Glutamatergic neuron (in vitro differentiated cells): ENCODE results near the gene WNK1. TPM values are rescaled to one million over a fixed set of nuclear protein-coding genes. Genes with fewer than 3 reads are reported as not detected.

Source experiments
- DNase-seq: peaks from one replicate; pipeline ENCODE4 v3.0.0; 2022
- H3K27ac Mint-ChIP-seq: one replicate; pipeline ENCODE4 v1.8.0; 2020; ENCODE audit warnings: mild to moderate bottlenecking, mixed read lengths, inconsistent platforms; ENCODE audit not compliant: unreplicated experiment
- H3K27me3 Mint-ChIP-seq: one replicate; pipeline ENCODE4 v1.8.0; 2020; ENCODE audit warnings: mild to moderate bottlenecking, moderate library complexity, mixed read lengths, inconsistent platforms; ENCODE audit not compliant: unreplicated experiment
- H3K36me3 Mint-ChIP-seq: one replicate; pipeline ENCODE4 v1.8.0; 2020; ENCODE audit warnings: mild to moderate bottlenecking, mixed read lengths, inconsistent platforms; ENCODE audit not compliant: unreplicated experiment
- H3K4me1 Mint-ChIP-seq: one replicate; pipeline ENCODE4 v1.8.0; 2020; ENCODE audit warnings: mild to moderate bottlenecking, low read depth, mixed read lengths, inconsistent platforms; ENCODE audit not compliant: unreplicated experiment
- H3K4me3 Mint-ChIP-seq: one replicate; pipeline ENCODE4 v1.8.0; 2020; ENCODE audit warnings: mild to moderate bottlenecking, mixed read lengths, inconsistent platforms; ENCODE audit not compliant: unreplicated experiment
- H3K9me3 Mint-ChIP-seq: one replicate; pipeline ENCODE4 v1.8.0; 2020; ENCODE audit warnings: mild to moderate bottlenecking, moderate library complexity, mixed read lengths, inconsistent platforms; ENCODE audit not compliant: unreplicated experiment
- total RNA-seq: library from RNA; stranded (reverse); fragmentation: NEBNext Ultra II Directional; extraction: Animal tissue kit (Norgen Biotek cat#: 25700); gene quantifications from one replicate; pipeline ENCODE4 v1.2.1, GENCODE V29; 2021; ENCODE audit not compliant: unreplicated experiment
- TF ChIP-seq, protein P1 (sequence below): fragments of 200-600 bp; sonication (generic); IDR thresholded peaks from one replicate; pipeline ENCODE4 v1.5.0; 2021; ENCODE audit not compliant: partially characterized antibody, unreplicated experiment

The WNK1 gene
- total RNA-seq, 1 donor from 2014 or later, result 182 TPM

DNA sequence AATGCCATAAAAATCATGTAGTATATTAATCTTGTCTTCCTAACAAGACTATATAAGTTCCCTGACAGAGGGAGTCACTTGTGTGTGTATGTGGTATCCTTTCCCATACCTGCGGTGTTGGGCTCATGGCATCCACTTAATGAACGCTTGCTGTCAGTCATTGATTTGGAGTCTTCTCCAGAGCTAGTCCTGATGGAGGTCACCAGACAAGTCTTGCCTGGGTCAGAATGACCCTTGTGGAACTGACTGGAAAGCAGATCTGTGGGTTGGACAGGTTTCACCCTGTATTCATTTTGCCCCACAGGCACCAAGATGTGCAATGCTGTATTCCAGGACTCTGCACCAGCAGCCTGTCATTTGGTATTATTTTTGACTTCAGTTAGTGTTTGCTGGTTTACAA lies 27.3 kb upstream of the WNK1 start:
- Mint-ChIP-seq H3K4me3 (no peak overlapping the region), H3K27me3 (peaks cover 4% of the 10 kb centered on the region), H3K9me3 (no peaks in the 10 kb centered on the region), H3K36me3 (no peaks in the 10 kb centered on the region), H3K27ac (no peak overlapping the region), H3K4me1 (peaks cover 1% of the 10 kb centered on the region)
- TF ChIP-seq, protein P1, sequence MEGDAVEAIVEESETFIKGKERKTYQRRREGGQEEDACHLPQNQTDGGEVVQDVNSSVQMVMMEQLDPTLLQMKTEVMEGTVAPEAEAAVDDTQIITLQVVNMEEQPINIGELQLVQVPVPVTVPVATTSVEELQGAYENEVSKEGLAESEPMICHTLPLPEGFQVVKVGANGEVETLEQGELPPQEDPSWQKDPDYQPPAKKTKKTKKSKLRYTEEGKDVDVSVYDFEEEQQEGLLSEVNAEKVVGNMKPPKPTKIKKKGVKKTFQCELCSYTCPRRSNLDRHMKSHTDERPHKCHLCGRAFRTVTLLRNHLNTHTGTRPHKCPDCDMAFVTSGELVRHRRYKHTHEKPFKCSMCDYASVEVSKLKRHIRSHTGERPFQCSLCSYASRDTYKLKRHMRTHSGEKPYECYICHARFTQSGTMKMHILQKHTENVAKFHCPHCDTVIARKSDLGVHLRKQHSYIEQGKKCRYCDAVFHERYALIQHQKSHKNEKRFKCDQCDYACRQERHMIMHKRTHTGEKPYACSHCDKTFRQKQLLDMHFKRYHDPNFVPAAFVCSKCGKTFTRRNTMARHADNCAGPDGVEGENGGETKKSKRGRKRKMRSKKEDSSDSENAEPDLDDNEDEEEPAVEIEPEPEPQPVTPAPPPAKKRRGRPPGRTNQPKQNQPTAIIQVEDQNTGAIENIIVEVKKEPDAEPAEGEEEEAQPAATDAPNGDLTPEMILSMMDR, result no peak
- no peak for DNase-seq

DNA sequence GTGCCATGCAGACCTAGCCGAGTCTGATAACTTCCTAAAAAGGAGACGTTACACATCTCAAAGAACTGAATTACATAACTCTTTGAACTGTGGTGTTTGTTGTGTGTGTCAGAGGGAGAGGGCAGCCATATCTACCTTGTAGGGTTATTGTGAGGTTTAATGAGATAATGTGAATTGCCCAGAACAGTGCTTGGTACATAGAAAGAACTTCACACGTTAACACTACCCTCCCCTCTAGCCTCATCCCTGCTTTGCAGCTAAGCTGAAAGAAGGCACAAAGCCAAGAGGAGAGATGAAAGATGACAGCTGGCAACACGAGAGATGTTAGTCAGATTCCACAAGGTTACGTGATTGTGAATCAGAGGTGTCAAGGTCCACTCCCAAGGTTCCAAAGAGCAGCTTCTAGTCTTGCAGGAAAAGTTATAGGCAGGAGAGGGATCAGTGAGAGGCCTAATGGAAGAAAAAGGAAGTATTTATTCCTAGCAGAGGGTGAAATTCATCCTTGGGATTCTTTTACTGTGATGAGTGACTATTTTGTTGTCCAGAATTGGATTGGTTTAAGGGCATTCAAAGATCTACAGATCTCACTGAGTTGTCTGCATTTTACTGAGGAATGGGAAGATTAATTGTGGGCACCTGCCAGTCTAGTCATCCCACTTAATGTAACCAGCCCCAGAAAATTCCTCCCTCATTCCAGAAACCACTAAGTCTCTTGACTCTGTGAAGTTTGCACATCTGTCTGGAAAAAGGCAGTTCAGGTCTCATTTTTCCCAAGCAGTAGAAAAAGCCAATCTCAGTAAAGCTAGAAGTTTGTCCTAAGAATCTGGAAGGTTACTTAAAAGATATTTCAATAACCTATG lies 25.9 kb upstream of the WNK1 start:
- TF ChIP-seq, protein P1, result no peak
- Mint-ChIP-seq H3K27me3 (no peaks in the 10 kb centered on the region), H3K4me3 (no peak overlapping the region), H3K4me1 (peaks cover 1% of the 10 kb centered on the region), H3K9me3 (peaks cover 2% of the 10 kb centered on the region), H3K27ac (no peak overlapping the region), H3K36me3 (peaks cover 3% of the 10 kb centered on the region)
- no peak for DNase-seq

DNA sequence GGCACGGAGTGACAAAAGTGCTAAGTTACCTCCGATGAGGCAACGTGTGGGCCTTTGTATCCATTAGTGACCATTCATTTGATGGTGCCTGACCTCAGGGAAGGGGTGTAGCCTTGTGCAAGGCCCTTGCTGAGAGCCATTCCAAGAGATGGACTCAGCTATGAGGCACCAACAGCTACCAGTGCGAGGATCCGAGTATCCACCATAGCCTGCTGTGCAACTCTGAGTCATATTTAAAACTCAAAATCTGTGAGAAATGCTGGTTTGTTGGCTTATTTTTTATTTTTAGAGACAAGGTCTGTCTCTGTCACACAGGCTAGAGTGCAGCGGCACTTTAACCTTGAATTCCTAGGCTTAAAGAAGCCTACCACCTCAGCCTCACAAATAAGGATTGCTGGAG lies 25.1 kb upstream of the WNK1 start:
- Mint-ChIP-seq H3K36me3 (peaks cover 3% of the 10 kb centered on the region), H3K9me3 (peaks cover 3% of the 10 kb centered on the region), H3K27me3 (no peaks in the 10 kb centered on the region), H3K27ac (no peak overlapping the region), H3K4me1 (peaks cover 1% of the 10 kb centered on the region), H3K4me3 (no peak overlapping the region)
- DNase-seq, result no peak
- TF ChIP-seq, protein P1, result no peak

DNA sequence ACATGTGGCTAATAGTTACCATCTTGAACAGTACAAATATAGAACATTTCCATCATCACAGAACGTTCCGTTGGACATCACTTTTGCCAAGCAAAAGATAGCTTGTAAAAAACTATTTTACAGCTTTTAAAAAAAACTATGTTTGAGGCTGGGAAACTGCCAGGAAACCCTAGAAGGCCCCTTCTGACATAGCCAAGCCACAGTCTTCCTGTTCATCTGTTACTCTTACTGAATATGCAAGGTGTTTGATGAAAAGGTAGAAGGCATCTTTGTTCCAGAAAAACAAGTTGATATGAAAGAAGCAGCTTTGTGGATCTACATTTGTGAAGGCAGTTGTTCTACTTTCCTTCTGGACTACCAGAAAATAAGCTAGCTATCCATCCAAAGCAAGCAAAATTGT lies 23.6 kb upstream of the WNK1 start:
- TF ChIP-seq, protein P1, result no peak
- Mint-ChIP-seq H3K27ac (no peak overlapping the region), H3K27me3 (peaks cover 1% of the 10 kb centered on the region), H3K4me3 (no peak overlapping the region), H3K4me1 (peaks cover 1% of the 10 kb centered on the region), H3K36me3 (peaks cover 3% of the 10 kb centered on the region), H3K9me3 (peaks cover 3% of the 10 kb centered on the region)
- no peak for DNase-seq

DNA sequence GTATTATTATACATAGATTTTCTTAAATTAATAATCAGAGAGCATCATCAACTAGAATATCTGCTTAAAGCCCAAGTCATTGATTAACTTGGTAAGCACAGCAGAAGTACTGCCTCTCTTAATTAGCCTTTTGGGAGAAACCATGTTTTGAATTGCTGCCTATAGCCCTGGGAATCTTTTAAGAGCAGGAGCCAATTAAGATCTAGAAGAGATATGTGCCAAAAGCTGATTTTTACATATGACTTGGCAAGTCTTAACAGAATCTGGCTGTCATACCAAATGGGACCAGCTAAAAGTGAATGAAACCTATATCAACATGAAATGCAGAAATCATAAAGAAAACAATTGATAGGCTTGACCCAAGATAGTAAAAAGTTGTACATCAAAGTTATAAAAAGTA lies 23.2 kb upstream of the WNK1 start:
- H3K36me3 Mint-ChIP-seq, result peaks cover 3% of the 10 kb centered on the region
- H3K27me3 Mint-ChIP-seq, result peaks cover 1% of the 10 kb centered on the region
- TF ChIP-seq, protein P1, result no peak
- H3K9me3 Mint-ChIP-seq, result peaks cover 4% of the 10 kb centered on the region
- no peak overlapping the region for H3K27ac Mint-ChIP-seq
- H3K4me3 Mint-ChIP-seq, result no peak overlapping the region
- peaks cover 1% of the 10 kb centered on the region for H3K4me1 Mint-ChIP-seq
- no peak for DNase-seq
